ENCODE measurements around the gene DPP4. TPM values are rescaled to one million over a fixed set of nuclear protein-coding genes. Genes with fewer than 3 reads are reported as not detected.
"Not testable (repeated sequence)": the region's sequence is repeated elsewhere in the genome, so short reads cannot be mapped to it uniquely, and the experiment has no call there.

Gene DPP4
- total RNA-seq, 4 donors from 2014 or later = 1.6 to 6.7 (median 3.2) TPM

DNA sequence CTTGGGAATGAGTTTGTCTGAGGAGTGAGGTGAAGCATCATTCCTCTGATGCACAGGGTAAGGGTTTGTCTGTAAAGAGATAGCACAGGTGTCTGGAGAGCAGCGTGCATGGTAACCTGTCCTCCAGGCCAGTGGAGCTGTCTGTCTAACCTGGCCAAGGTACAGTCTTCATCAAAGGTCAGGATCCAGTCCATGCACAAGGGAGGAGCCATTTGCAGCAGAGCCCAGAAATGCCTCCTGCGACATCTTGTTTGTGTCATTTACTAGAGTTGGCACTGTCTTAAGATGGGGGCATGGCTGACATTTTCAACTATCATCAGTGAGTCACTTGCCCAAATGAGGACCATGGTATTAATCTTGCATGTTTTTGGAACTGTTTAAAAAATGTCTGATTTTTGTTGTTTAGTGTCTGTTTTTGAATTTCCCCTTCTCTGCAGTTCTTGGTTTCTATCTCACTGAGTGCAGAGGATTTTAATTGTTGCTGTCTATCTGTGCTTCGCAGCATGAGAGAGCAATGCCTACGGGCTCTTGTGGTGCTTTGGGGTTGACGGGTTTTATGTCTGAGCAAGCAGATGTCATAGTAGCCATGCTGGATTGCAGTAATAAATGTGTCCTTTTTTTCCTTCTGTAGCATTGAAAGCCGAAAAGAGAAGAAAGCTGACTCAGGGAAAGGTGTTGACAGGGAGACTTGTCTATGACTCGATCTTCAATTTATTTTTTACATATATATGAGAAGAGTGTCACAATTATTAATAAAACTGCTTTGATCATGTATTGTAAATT is 91.3 kb downstream of the DPP4 start:
- WGBS, 2 donors (ENCODE audit: low coverage in 1 of 2) = 68 to 84% methylated on average over 3 to 7 of the region's 7 CpGs
- TF ChIP-seq POLR2AphosphoS5 (IDR thresholded peaks at IDR 0.05) = no peak
- TF ChIP-seq, protein P1, sequence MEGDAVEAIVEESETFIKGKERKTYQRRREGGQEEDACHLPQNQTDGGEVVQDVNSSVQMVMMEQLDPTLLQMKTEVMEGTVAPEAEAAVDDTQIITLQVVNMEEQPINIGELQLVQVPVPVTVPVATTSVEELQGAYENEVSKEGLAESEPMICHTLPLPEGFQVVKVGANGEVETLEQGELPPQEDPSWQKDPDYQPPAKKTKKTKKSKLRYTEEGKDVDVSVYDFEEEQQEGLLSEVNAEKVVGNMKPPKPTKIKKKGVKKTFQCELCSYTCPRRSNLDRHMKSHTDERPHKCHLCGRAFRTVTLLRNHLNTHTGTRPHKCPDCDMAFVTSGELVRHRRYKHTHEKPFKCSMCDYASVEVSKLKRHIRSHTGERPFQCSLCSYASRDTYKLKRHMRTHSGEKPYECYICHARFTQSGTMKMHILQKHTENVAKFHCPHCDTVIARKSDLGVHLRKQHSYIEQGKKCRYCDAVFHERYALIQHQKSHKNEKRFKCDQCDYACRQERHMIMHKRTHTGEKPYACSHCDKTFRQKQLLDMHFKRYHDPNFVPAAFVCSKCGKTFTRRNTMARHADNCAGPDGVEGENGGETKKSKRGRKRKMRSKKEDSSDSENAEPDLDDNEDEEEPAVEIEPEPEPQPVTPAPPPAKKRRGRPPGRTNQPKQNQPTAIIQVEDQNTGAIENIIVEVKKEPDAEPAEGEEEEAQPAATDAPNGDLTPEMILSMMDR (IDR thresholded peaks at IDR 0.05) = no peak
- Histone ChIP-seq H3K9me3 (no peaks in the 10 kb centered on the region), H3K27me3 (no peaks in the 10 kb centered on the region), H3K27ac (no peak overlapping the region), H3K4me3 (no peak overlapping the region), H3K4me1 (no peaks in the 10 kb centered on the region), H3K36me3 (no peaks in the 10 kb centered on the region)
- ATAC-seq = no peak

DNA sequence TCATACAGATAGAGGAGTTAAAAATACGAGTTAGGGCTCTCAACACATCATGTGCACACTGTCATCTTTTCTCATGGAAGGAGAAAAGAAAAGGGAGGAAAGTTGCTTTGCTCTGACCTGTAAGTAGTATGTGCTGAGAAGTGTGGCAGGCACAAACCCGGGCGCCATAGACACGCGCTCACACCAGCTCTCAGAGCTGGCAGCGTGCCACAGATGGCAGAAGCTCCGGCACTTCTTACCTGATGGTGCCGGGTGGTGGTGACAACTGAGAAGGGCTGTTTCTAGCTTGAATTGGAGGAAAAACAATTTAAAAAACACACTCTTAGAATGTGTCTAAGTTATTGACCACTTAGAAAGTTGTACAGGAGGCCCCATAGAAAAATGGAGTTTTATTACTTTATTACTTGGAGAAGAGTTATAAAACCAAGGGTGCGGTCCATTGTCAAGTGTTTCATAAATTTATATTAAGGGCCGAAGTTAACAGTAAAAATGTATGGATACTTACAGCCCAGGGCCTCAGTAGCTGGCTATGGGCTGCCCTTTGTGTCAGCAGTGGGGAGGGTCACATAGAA is 92.2 kb downstream of the DPP4 start:
- no peak for ATAC-seq
- no peaks in the 10 kb centered on the region for H3K4me1 ChIP-seq
- H3K9me3 ChIP-seq = no peaks in the 10 kb centered on the region
- WGBS, 2 donors (ENCODE audit: low coverage in 1 of 2) = 85 to 92% methylated on average over 4 to 10 of the region's 10 CpGs
- H3K4me3 ChIP-seq = no peak overlapping the region
- H3K36me3 ChIP-seq = no peaks in the 10 kb centered on the region
- H3K27me3 ChIP-seq = no peaks in the 10 kb centered on the region
- H3K27ac ChIP-seq = no peak overlapping the region
- TF ChIP-seq POLR2A (IDR thresholded peaks at IDR 0.05) = no peak
- TF ChIP-seq POLR2AphosphoS5 (IDR thresholded peaks at IDR 0.05) = no peak
- TF ChIP-seq, protein P1 (IDR thresholded peaks at IDR 0.05) = no peak
- no peak for TF ChIP-seq EP300 (IDR thresholded peaks at IDR 0.05)

DNA sequence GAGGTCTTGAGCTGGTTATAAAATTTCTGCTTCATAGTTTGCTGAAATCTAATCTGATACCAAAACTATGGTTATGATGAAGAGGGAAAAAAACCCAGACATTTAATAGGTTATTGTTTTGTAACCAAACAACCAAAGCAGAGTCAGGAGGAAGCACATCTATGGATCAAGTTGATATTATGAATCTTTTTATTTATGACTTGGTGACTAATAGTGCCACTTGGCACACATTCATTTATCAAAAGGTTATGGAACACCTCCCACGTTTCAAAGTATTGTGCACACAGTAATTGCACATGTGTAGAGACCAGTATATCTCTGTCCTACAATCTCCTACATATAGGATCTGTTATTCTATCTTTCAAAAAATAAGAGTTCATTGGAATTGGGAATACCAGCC is 93.0 kb downstream of the DPP4 start:
- Histone ChIP-seq H3K27ac (no peak overlapping the region), H3K36me3 (no peaks in the 10 kb centered on the region), H3K4me3 (no peak overlapping the region), H3K27me3 (no peaks in the 10 kb centered on the region), H3K4me1 (no peaks in the 10 kb centered on the region), H3K9me3 (no peaks in the 10 kb centered on the region)
- 18 to 50% methylated on average over 1 of the region's 1 CpG for WGBS, 2 donors (ENCODE audit: low coverage in 1 of 2)
- no peak for ATAC-seq
- TF ChIP-seq EP300 (IDR thresholded peaks at IDR 0.05) (no peak), POLR2A (IDR thresholded peaks at IDR 0.05) (no peak), POLR2AphosphoS5 (IDR thresholded peaks at IDR 0.05) (no peak)
- TF ChIP-seq, protein P1 (IDR thresholded peaks at IDR 0.05) = no peak

DNA sequence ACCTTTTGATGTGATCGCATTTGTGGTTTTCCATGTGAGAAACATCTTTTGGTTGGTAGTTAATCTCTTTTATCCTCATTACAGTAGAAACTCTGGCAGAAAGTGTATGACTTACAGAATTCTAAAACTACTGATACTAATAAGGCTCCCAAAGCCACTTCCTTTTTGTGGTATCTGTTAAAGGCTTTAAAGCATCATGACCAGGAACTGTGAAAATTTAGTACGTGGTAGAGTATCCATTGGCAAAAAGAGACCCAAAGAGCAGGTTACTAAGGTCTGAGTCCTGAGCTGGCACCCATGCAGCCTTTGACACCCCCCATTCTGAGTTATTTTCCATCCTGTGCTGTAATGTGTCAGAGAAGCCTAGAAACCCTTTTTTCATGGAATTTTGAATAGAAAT is 94.5 kb downstream of the DPP4 start:
- H3K36me3 ChIP-seq = no peaks in the 10 kb centered on the region

DNA sequence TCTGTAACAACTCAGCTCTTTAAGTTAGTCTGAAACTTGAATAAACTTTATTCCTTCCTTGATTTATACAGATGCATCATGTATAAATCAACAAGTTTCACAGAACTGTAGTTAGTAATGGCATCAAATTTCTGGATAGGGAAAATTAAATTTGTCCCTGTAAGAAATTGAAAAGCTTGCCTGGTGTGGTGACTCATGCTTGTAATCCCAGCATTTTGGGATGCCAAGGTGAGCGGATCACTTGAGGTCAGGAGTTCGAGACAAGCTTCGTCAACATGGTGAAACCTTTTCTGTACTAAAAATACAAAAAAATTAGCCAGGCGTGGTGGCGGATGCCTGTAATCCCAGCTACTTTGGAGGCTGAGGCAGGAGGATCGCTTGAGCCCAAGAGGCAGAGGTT is 96.1 kb downstream of the DPP4 start:
- not testable (repeated sequence) for ATAC-seq, H3K27ac ChIP-seq, H3K27me3 ChIP-seq, H3K4me3 ChIP-seq, H3K36me3 ChIP-seq, H3K4me1 ChIP-seq, H3K9me3 ChIP-seq
- 69 to 91% methylated on average over 5 to 6 of the region's 6 CpGs for WGBS, 2 donors (ENCODE audit: low coverage in 1 of 2)

More for the DNA sequence above, 94.5 kb downstream of the DPP4 start:
- Histone ChIP-seq H3K4me3 (no peak overlapping the region), H3K27me3 (no peaks in the 10 kb centered on the region), H3K27ac (no peak overlapping the region), H3K9me3 (no peaks in the 10 kb centered on the region), H3K4me1 (no peaks in the 10 kb centered on the region)
- ATAC-seq = no peak
- WGBS, 2 donors (ENCODE audit: low coverage in 1 of 2) = 73 to 86% methylated on average over 2 of the region's 2 CpGs
- TF ChIP-seq POLR2A (IDR thresholded peaks at IDR 0.05) (no peak), POLR2AphosphoS5 (IDR thresholded peaks at IDR 0.05) (no peak), EP300 (IDR thresholded peaks at IDR 0.05) (no peak)
- TF ChIP-seq, protein P1 (IDR thresholded peaks at IDR 0.05) = no peak
